ENCODE results near the gene ACAP2. TPM values are rescaled to one million over a fixed set of nuclear protein-coding genes. Genes with fewer than 3 reads are reported as not detected.
"Not testable (repeated sequence)": the region's sequence is repeated elsewhere in the genome, so short reads cannot be mapped to it uniquely, and the experiment has no call there.

ACAP2 gene, protein sequence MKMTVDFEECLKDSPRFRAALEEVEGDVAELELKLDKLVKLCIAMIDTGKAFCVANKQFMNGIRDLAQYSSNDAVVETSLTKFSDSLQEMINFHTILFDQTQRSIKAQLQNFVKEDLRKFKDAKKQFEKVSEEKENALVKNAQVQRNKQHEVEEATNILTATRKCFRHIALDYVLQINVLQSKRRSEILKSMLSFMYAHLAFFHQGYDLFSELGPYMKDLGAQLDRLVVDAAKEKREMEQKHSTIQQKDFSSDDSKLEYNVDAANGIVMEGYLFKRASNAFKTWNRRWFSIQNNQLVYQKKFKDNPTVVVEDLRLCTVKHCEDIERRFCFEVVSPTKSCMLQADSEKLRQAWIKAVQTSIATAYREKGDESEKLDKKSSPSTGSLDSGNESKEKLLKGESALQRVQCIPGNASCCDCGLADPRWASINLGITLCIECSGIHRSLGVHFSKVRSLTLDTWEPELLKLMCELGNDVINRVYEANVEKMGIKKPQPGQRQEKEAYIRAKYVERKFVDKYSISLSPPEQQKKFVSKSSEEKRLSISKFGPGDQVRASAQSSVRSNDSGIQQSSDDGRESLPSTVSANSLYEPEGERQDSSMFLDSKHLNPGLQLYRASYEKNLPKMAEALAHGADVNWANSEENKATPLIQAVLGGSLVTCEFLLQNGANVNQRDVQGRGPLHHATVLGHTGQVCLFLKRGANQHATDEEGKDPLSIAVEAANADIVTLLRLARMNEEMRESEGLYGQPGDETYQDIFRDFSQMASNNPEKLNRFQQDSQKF
- 43.6 to 49.7 TPM (median 47.5 TPM) in 3 replicates for total RNA-seq

DNA sequence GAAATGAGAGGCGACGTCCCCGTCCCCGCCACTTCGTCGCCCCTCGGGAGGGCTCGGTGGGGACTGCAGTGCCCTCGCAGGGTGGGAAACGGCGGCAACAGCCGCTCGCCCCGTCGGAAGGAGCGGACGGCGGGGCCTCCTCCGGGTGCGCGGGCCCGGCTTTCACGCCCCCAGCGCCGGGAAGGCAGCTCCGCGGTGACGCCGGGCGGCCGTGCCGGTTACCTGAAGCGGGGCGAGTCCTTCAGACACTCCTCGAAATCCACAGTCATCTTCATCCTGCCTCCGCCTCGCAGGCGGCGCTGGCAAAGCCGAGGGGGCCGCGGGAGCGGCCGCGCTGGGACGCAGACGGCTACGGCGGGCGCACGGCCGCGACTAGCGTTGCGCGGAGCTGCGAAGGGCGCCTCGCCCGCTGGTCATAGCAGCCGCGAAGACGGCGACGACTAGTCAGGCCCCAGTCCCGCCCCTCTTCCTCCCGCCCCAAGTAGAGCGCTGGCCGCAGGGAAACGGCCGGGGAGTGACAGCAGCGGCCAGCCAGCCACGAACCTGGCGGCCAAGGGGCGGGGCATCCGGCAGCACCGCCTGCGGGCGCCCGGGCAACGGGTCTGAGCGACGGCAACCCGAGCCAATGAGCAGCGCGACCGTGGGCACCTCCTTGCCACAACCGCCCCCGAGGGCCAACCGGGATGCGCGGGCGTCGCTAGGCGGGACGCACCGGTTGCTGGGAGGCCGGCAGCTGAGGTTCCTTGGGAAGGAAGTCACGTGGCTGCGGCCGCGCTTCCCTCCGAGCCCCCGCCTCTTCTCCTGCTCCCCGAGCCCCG is at the start of gene ACAP2:
Gene ACAP2, minus strand, starts transcription at position 448 of the 818 bp plus-strand sequence. Its CDS starts 173 bp downstream, at position 275.
- H3K27ac Mint-ChIP-seq: peak within 1 kb of the TSS; percentile 96
- peak; percentile 100 for DNase-seq (ENCODE audit: low spot score in 2 of 2, unreplicated experiment in 2 of 2)
- no peaks in the 10 kb centered on the region for H3K36me3 Mint-ChIP-seq
- no peaks in the 10 kb centered on the region for H3K27me3 Mint-ChIP-seq (ENCODE audit: low read depth)
- TF ChIP-seq, protein P1, sequence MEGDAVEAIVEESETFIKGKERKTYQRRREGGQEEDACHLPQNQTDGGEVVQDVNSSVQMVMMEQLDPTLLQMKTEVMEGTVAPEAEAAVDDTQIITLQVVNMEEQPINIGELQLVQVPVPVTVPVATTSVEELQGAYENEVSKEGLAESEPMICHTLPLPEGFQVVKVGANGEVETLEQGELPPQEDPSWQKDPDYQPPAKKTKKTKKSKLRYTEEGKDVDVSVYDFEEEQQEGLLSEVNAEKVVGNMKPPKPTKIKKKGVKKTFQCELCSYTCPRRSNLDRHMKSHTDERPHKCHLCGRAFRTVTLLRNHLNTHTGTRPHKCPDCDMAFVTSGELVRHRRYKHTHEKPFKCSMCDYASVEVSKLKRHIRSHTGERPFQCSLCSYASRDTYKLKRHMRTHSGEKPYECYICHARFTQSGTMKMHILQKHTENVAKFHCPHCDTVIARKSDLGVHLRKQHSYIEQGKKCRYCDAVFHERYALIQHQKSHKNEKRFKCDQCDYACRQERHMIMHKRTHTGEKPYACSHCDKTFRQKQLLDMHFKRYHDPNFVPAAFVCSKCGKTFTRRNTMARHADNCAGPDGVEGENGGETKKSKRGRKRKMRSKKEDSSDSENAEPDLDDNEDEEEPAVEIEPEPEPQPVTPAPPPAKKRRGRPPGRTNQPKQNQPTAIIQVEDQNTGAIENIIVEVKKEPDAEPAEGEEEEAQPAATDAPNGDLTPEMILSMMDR (IDR thresholded peaks at IDR 0.05; ENCODE audit: unreplicated experiment): no peak
- no peaks in the 10 kb centered on the region for H3K9me3 Mint-ChIP-seq
- peaks cover 23% of the 10 kb centered on the region for H3K4me1 Mint-ChIP-seq
- peak within 1 kb of the TSS; percentile 87 for H3K4me3 Mint-ChIP-seq

DNA sequence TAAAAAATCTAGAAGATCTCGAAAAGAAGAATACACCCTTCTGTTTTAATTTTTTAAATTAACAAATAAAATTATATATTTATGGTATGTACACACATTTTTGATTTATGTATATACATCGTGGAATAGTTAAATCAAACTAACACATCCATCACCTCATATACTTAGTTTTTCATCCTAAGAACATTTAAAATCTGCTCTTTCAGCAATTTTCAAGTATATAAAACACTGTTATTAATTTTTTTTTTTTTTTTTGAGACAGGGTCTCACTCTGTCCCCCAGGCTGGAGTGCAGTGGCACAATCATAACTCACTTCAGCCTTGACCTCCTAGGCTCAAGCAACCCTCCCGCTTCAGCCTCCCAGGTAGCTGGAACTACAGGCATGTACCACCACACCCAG is 32.8 kb upstream of the ACAP2 start:
- DNase-seq (ENCODE audit: low spot score in 2 of 2, unreplicated experiment in 2 of 2): no peak
- Mint-ChIP-seq H3K9me3 (peaks cover 10% of the 10 kb centered on the region), H3K36me3 (no peaks in the 10 kb centered on the region), H3K27ac (no peak overlapping the region), H3K27me3 (ENCODE audit: low read depth) (peaks cover 11% of the 10 kb centered on the region), H3K4me3 (no peak overlapping the region), H3K4me1 (peaks cover 14% of the 10 kb centered on the region)
- TF ChIP-seq, protein P1 (IDR thresholded peaks at IDR 0.05; ENCODE audit: unreplicated experiment): no peak

DNA sequence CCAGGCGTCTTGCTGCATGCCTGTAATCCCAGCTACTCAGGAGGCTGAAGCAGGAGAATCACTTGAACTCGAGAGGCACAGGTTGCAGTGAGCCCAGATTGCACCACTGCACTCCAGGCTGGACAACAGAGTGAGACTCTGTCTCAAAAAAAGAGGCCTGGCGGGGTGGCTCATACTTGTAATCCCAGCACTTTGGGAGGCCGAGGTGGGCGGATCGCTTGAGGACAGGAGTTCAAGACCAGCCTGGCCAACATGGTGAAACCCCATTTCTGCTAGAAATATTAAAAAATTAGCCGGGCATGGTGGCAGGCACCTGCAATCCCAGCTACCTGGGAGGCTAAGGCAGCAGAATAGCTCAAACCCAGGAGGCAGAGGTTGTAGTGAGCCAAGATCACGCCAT is 32.3 kb upstream of the ACAP2 start:
- not testable (repeated sequence) for H3K27ac Mint-ChIP-seq; DNase-seq (ENCODE audit: low spot score in 2 of 2, unreplicated experiment in 2 of 2)

DNA sequence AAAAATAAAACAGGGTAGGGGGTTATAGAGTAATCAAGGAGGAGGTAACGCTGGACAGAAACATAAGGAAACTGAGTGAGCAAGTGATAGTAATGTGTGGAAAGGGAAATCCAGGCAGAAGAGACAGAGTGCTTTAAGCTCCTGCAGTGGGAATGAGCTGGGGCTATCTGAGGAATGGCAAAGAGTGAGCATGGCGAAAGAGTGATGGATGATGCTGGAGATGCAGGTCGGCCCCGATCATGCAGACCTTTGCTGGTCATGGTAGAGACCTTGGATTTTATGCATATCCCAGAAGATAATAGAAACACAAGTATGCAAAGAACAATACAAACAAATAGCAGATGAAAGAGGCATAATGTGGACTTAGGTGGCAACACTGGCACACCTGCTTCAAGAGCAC is 26.0 kb upstream of the ACAP2 start:
- no peak for DNase-seq (ENCODE audit: low spot score in 2 of 2, unreplicated experiment in 2 of 2)
- Mint-ChIP-seq H3K27me3 (ENCODE audit: low read depth) (no peaks in the 10 kb centered on the region), H3K4me1 (peaks cover 17% of the 10 kb centered on the region), H3K27ac (no peak overlapping the region), H3K36me3 (peaks cover 2% of the 10 kb centered on the region), H3K4me3 (no peak overlapping the region), H3K9me3 (peaks cover 19% of the 10 kb centered on the region)
- TF ChIP-seq, protein P1 (IDR thresholded peaks at IDR 0.05; ENCODE audit: unreplicated experiment): no peak

More for the DNA sequence above, 32.3 kb upstream of the ACAP2 start:
- not testable (repeated sequence) for H3K9me3 Mint-ChIP-seq, H3K4me3 Mint-ChIP-seq, H3K36me3 Mint-ChIP-seq
- H3K27me3 Mint-ChIP-seq (ENCODE audit: low read depth): peaks cover 11% of the 10 kb centered on the region
- H3K4me1 Mint-ChIP-seq: peaks cover 17% of the 10 kb centered on the region

DNA sequence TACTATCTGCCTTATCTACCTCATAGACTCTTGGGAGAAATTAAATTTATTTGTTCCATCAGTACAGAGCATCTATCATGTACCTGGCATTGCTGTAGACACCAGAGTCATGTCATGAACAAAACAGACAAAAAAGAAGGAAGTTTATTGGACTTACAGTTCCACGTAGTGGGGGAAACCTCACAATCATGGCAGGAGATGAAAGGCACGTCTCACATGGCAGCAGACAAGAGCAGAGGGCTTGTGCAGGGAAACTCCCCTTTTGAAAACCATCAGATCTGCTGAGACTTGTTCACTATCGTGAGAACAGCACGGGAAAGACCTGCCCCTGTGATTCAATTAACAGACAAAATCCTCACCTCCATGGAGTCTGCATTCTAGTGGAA is 25.6 kb upstream of the ACAP2 start:
- TF ChIP-seq, protein P1 (IDR thresholded peaks at IDR 0.05; ENCODE audit: unreplicated experiment): no peak
- Mint-ChIP-seq H3K27ac (no peak overlapping the region), H3K27me3 (ENCODE audit: low read depth) (no peaks in the 10 kb centered on the region), H3K9me3 (peaks cover 19% of the 10 kb centered on the region), H3K36me3 (peaks cover 2% of the 10 kb centered on the region), H3K4me1 (peaks cover 17% of the 10 kb centered on the region), H3K4me3 (no peak overlapping the region)
- DNase-seq (ENCODE audit: low spot score in 2 of 2, unreplicated experiment in 2 of 2): no peak
